HFF-Myc (cell line): ENCODE data around the gene GLI2.

Source experiments
- DNase-seq: peaks from one replicate; pipeline ENCODE4 v3.0.0-alpha.2; 2011; ENCODE audit warnings: low read depth; ENCODE audit errors: extremely low read depth
- H3K4me3 ChIP-seq: replicated peaks from 2 replicates; pipeline ENCODE4 v1.5.1; 2011; ENCODE audit warnings: low read depth, mild to moderate bottlenecking, control low read depth, low read length
- TF ChIP-seq, protein P1 (sequence below): IDR thresholded peaks from 2 replicates; pipeline ENCODE4 v1.5.1; 2012; ENCODE audit warnings: mild to moderate bottlenecking, low read depth, low read length, control low read depth; ENCODE audit errors: missing control alignments

The GLI2 gene

DNA sequence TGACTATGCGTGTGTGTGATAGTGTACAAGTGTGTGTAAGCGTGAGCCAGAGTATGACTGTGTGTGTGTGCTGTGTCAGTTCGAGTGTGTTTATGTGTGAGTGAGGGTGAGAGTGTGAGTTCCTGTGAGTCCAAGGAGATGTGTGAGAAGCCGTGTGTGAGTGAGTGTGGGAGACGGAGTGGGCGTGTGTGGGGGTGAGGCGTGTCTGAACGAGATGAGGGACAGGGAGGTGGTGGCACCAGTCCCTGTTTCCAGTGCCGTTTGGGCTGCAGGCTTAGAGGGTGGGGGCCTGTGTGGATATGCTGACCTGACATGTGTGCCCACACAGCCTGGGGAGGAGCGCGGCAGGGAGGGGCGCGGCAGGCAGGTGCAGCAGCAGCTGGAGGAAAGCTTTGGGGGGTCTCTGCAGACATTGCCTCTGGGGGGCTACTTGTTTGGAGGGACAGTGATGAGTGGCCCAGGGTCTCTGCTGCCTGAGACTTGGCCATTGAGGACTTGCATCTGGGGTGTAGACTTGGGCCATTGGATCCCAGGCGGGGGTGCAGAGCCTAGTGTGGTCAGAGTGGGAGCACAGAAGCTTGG is 41.6 kb downstream of the GLI2 start:
- DNase-seq: no peak
- no peak overlapping the region for H3K4me3 ChIP-seq
- TF ChIP-seq, protein P1, sequence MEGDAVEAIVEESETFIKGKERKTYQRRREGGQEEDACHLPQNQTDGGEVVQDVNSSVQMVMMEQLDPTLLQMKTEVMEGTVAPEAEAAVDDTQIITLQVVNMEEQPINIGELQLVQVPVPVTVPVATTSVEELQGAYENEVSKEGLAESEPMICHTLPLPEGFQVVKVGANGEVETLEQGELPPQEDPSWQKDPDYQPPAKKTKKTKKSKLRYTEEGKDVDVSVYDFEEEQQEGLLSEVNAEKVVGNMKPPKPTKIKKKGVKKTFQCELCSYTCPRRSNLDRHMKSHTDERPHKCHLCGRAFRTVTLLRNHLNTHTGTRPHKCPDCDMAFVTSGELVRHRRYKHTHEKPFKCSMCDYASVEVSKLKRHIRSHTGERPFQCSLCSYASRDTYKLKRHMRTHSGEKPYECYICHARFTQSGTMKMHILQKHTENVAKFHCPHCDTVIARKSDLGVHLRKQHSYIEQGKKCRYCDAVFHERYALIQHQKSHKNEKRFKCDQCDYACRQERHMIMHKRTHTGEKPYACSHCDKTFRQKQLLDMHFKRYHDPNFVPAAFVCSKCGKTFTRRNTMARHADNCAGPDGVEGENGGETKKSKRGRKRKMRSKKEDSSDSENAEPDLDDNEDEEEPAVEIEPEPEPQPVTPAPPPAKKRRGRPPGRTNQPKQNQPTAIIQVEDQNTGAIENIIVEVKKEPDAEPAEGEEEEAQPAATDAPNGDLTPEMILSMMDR: no peak

DNA sequence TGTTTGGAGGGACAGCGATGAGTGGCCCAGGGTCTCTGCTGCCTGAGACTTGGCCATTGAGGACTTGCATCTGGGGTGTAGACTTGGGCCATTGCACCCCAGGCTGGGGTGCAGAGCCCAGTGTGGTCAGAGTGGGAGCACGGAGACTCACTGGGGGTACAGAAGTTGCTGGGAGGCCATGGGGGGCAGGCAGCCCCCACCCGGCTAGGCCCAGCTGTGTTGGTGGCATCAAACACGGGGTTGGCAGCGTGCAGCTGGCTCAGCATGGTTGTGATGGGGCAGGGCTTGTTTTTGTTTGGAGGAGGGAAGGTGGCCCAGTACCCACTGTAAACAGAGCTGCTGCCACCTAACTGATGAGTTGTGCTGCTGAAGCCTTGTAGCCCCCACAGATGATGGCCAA is 42.1 kb downstream of the GLI2 start:
- DNase-seq: no peak
- H3K4me3 ChIP-seq: no peak overlapping the region
- TF ChIP-seq, protein P1: no peak

DNA sequence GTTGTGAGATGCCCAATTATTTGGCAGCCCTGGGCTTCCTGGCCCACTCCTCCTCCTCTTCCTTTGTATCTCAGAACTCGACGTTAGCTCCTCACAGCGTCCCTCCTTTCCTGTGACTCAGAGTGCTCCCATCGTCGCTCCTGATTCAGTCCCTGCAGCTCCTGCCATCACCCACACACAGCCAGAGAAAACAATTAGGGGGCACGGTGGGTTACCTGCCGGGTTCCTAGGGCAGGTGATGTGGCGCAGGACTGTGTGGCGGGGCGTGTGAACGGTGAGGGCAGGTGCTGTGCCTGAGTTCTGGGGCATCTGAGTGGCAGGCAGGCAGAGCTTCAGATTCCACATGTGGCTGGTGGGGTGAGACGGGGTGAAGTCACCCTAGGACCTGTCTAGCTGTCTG is 42.6 kb downstream of the GLI2 start:
- H3K4me3 ChIP-seq: no peak overlapping the region
- TF ChIP-seq, protein P1: no peak
- no peak for DNase-seq

DNA sequence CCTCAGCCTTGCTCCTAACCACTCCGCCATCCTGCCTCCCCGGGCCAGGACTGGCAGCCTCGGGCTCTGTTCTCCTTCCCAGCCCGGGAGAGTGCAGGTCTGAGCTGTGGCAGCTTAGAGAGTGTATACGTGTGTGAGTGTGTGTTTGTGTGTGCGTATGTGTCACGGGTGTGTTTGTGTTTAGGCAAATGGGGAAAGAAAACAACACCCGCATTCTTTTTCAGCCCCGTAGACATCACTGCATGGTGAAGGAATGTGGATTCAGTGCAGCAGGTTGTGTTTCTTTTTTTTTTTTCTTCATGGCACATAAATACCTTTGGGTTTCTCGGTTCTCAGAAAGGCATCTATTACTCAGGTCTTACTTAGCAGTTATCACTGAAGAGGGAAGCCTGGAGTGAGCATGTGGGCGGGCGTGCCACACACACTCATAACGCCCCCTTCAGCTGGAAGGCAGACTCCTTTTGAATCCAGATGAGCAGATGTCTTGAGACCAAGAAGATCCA is 44.2 kb downstream of the GLI2 start:
- TF ChIP-seq, protein P1: no peak
- H3K4me3 ChIP-seq: no peak overlapping the region
- DNase-seq: no peak

DNA sequence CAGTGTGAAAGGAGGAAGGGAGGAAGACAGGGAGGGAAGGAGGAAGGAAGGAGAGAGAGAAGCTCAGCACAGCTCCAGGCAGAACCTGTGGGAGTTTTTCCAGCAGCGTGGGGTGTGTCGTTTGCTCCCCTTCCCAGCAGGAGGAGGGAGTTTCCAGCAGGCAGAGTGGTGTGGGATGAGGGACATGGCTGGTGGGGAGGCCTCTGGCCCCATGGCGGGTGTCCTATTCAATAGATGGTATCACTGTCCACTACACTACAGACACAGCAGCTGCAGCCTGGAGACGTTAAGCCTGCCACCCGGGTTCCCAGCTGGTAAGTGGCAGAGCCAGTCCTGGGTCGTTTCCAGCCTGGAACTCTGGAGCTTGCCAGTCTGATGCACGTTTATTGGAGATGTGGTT is 44.7 kb downstream of the GLI2 start:
- no peak overlapping the region for H3K4me3 ChIP-seq
- DNase-seq: no peak
- TF ChIP-seq, protein P1: no peak

DNA sequence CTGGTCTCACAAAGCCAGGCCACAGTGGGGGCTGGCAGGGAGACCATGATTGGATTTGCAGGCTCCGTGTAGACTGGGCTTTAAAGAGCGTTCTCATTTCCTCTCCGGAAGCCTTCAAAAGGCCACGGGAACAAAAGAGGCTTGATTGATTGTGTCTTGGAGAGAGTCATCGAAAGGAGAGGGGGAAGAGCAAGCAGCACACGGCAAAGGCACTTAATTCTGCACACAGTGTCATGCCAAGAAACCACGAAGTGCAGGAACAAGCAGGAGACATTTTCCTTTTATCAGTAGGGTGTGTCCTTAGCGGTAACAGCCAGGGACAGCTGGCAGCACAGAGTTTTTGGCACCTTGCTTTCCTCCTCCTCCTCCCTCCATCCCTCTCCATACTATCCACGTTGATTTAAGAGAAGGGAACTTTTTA is 47.7 kb downstream of the GLI2 start:
- no peak overlapping the region for H3K4me3 ChIP-seq
- DNase-seq: no peak
- TF ChIP-seq, protein P1: no peak

DNA sequence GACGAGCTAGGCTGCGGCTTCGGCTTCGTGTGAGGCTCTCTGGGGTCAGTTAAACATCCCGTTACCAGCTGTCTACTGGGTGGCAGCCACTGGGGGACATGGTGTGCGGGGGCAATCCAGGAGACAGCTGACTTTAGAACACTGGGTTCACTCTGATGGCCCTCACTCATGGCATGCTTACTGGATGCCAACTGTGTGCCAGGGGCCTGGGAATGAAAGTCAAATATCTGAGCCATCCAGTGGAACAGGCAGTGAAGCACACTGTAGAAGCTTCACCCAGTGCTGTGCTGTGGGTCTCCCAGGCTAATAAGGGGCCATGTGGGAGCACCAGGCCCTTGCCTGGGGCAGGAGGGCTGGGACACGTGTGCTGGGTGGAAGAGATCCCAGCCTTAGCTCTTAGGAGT is 48.3 kb downstream of the GLI2 start:
- TF ChIP-seq, protein P1: no peak
- DNase-seq: no peak
- no peak overlapping the region for H3K4me3 ChIP-seq
